GM18520 (cell line): ENCODE data around the gene MROH9.
"Not testable (repeated sequence)": the region's sequence is repeated elsewhere in the genome, so short reads cannot be mapped to it uniquely, and the experiment has no call there.

Source experiments
- ATAC-seq: cut with Tn5 transposase; IDR thresholded peaks from one replicate; pipeline ENCODE4 v1.9.1; 2021; ENCODE audit not compliant: unreplicated experiment

MROH9 gene

DNA sequence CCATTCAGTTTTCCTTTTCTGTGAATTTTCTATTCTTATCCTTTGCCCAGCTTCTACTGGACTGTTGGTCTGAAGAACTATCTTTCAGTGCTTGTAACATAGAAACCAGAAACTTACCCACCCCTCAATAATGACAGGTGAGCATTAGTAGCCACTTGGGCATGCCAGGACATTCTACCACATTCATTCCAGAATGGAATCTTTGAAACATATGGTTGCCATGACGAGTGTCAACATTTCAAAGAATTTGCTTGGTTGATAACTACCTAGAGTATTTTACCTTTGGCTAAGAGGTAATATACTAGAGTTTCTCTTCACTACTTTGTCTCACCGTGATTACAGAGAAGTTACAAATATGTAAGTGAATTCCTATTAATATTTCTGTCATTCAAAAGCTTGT lies at the start of gene MROH9:
MROH9 (plus strand) TSS at position 304 of the 400 bp plus-strand sequence. CDS start 10,023 bp downstream, outside the sequence.
- ATAC-seq, result no peak

DNA sequence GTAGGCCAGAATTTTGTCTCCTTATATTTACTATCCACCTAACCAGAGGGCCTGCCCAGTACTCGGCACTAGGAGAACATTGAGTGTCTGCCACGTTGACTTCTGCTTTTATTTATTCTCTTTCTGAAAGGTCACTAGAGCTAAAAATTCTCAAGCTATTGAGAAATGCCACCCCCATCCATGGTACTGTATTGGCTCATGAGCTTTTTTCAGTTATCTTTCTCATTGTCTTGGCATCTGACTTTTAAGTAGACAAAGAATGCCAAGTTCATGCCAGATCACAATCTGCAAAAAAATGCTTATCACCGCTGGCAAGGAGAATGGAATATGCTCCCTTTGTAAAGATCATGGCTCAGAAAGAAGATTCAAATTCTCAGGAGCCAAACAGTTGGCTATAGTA lies 49.8 kb upstream of the MROH9 start:
- no peak for ATAC-seq

GRCh38 chr1:170886460-170886859 lies 48.9 kb upstream of the MROH9 start:
- ATAC-seq, result no peak

GRCh38 chr1:170887726-170888125 lies 47.6 kb upstream of the MROH9 start:
- ATAC-seq, result no peak

DNA sequence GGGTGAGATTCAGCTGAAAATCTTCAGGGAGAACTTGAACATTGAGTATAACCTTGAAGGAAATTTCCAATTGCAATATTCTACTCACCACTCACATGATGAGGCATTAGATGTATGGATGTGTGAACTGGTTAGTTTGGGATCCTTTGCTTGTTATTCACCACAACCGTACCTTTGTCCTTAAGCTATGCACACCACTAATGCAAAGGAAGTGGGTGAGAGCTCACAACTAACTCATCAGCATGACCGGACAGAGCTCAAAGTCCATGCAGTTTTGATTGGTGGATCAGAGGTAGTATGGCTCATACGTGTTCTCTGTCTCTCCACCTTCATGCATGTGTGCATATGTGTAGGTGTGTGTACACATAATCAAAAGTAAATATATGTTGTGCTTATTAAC lies 43.5 kb upstream of the MROH9 start:
- ATAC-seq, result no peak

- ATAC-seq, result no peak
Observed at GRCh38 chr1:170893655-170894297, 41.6 kb upstream of the MROH9 start.

DNA sequence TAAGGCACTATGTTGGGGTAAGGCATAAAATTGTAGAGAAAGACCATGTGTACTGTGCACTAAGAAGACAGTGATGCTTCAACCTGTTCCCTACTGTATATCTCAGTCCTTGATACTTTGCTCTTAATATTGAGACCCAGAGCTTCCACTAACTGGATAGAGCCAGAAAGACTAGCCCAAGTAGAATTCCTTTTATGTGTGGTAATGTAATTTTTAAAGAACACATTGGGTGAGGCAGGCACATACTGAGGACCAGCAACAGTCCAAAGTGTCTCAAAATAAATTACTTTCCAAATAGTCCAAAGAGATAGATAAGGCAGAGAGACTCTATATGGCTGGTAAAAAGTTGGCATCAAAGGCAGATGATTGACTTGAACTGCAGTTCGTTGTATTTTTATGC lies 31.4 kb upstream of the MROH9 start:
- ATAC-seq, result no peak

DNA sequence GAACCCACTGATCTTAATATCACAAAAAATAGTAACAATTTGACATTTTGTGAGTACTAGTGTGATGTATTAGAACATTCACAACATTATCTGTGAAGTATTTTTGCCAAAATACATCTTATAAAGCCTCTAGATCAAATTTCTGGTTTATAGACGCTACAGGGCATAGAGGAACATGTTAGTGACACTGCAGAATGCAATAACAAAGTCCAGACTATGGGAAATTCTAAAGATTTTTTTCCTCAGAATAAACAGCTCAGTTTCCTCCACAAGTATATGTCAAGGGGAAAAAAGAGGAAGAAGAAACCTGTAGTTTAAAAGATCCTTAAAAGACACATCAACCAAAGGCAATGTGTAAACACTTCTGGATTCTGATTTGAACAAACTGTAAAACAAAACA lies 26.4 kb upstream of the MROH9 start:
- ATAC-seq, result no peak

DNA sequence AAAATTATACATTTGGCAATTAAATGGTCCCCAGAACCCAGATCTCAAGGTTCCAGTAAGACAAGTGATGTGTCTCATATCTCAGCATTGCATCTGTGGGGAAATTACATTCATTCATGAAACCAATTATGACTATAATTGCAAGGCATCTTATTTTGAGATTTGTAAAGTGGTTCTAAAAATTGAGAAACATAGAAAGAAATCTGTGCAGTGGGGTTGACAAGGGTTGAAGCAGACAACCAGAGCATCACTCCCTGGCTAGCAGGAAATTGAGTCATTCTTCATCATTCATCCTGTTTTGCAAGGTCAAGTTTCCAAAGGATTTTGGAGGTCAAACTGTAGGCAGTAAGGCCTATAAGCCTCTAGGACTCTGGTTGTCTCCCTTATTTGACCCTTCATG lies 25.1 kb upstream of the MROH9 start:
- ATAC-seq, result no peak

DNA sequence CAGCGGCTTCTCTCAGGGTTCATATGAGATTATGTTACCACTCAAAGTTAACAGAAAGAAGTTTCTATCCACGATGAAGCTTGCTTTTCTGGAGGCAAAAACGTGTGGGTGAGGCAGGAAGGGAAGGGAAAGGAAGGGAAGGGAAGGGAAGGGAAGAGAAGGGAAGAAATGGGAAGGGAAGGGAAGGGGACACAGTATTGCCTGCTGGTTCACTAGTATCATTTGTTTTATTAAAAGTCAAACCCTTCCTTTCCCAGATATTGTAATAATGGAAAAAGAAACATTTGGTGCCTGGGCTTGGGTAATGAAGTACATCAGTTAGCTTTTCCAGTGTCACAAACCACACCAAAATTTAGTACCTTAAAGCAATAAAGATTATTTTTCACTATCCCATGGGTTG lies 18.0 kb upstream of the MROH9 start:
- ATAC-seq, result no peak

DNA sequence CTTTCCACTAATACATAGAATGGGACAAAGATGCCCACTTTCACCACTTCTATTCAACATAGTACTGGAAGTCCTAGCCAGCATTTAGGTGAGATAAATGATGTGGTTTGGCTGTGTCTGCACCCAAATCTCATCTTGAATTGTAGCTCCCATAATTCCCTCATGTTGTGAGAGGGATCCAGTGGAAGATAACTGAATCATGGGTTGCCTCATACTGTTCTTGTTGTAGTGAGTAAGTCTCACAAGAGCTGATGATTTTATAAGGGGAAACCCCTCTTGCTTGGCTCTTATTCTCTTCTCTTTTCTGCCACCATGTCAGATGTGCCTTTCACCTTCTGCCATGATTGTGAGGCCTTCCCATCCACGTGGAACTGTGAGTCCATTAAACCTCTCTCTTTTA lies 10.7 kb upstream of the MROH9 start:
- ATAC-seq, result not testable (repeated sequence)

- no peak for ATAC-seq
Observed at GRCh38 chr1:170927955-170928840, 7.1 kb upstream of the MROH9 start.

- no peak for ATAC-seq
Observed at GRCh38 chr1:170929412-170929834, 5.9 kb upstream of the MROH9 start.

DNA sequence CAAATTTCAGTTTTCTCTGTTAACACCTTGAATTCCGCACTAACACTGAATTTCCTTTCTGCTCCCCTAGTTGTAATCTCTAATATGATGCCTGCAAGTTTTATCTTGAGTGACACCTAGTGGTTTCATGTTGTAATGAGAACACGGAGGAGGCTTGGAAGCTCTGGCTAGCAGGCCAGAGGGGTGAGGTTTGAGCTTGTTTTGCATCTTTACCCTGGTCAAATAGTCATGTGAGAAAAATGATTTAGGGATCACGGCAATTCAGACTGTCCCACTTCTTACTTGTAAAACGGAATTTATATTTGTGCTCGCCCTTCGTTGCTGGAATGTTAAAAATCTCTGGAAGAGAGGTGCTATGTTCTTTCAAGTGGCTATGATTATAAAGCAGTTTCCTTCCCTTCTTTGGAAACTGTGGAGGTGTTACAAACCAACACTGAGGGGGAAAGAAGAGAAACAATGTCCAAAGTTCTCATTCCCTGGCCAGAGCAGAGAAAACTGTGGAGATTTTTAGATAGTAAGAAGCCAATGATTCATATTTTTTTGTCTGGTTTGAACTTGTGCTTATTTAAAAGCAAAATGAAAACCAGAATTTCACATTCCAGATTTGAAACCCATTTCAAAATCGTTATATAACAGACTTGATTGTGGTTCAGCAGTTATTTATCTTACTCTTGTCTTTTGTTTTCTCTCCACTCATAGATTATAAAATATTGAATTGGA lies 5.3 kb upstream of the MROH9 start:
- peak; percentile 89 for ATAC-seq

DNA sequence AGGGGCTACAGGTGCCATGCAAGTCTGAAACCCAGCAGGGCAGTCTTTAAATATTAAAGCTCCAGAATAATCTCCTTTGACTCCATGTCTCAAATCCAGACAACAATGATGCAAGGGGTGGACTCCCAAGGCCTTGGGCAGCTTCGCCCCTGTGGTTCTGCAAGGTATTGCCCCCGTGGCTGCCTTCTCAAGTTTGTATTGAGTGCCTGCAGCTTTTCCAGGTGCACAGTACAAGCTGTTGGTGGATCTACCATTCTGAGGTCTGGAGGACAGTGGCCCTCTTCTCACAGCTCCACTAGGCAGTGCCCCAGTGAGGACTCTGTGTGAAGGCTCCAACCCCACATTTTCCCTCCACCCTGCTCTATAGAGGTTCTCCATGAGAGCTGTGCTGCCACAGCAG lies 3.7 kb upstream of the MROH9 start:
- ATAC-seq, result no peak

DNA sequence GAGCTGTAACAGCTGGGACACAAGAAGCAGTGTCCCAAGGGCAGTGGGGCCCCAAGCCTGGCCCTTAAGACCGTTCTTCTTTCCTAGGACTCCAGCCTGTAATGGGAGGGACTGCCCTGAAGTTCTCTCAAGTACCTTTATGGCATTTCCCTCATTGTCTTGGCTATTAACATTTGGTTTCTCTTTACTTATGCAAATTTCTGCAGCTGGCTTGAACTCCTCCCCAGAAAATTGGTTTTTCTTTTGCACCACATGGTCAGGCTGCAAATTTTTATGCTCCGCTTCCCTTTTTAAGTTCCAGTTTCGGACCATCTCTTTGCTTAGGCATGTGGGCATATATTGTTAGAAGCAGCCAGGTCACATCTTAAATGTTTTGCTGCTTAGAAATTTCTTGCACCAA lies 3.1 kb upstream of the MROH9 start:
- ATAC-seq, result no peak

DNA sequence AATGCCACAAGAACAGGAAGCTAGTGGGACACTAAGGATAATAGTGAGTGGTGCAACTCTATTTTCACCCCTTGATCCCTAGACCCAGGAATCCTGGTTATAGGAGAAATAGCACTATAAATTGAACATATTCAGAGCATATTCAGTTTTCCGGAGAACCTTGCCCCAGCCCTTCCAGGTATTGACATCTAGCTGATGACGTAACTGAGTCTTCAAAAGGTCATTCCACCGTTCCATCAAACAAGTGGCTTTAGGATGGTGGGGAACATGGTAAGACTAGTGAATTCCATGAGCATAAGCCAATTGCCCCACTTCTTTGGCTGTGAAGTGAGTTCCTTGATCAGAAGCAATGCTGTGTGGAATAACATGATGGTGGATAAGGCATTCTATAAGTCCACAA lies 2.9 kb downstream of the MROH9 start:
- ATAC-seq, result no peak

DNA sequence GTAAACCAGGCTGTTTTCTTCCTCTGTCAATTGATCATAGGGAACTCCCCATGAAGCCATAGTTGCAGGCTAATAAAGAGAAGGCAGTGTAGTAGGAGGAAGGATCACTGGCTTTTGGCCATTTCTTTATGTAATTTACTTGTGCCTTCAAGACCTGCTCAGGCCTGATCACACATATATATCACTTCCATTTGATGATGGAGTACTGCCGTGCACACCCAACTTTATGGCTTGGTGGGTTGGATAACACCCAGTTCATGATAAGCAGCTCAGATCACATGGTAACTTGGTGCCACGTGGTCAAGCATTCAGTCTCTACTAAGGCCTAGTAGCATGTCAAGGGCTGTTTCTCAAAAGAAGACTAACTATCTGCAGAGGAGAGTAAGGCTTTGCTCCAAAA lies 4.1 kb downstream of the MROH9 start:
- no peak for ATAC-seq

GRCh38 chr1:170951744-170952143 lies 16.4 kb downstream of the MROH9 start:
- not testable (repeated sequence) for ATAC-seq

DNA sequence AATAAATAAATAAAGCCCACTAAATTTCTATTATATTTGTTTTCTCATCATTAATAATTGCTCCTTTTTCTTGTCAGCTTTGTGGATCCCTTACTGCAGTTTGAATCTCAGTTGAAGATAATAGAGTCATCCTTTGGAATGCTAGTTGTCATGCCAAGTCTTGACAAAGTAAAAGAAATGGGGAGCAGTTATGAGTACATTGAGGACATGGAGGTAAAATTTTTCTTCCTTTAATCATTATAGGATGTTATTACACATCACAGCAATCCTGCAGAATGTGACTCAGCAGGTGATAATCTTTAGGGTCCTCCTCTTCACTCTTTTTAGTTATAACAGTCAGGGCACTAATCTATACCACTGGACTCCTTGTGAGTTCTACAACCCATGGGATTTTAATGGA lies 24.1 kb downstream of the MROH9 start:
- no peak for ATAC-seq

DNA sequence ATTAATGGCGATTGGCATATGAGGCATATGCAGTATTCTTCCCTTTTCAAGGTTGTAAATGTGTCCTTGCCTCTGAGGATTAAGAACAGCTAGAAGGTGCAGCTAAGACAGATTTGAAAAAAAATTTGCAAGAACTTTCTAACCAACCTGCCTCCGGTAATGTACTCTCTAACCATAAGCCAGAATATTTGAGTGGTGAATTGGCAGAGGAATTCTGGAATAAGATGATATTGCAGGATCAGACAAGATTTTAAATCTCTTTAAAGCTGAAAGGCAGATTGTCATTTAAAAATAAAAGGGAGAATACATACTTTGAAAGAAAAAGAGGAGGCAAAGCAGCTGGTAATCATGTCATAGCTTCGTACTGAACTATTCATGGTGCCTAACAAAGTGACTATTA lies 29.2 kb downstream of the MROH9 start:
- ATAC-seq, result no peak
